ENCODE results near the gene SNAPC2. TPM values are rescaled to one million over a fixed set of nuclear protein-coding genes. Genes with fewer than 3 reads are reported as not detected.

Gene SNAPC2
- total and polyA plus RNA-seq, 2 of the 13 experiments (the other 11 are each of a cell fraction or from before 2014, with no cell fraction given) = 10.2 to 12.7 TPM

- TF ChIP-seq ZNF800 (CRISPR knock-in tag; IDR thresholded peaks at IDR 0.05) (no peak), MED8 (CRISPR knock-in tag; IDR thresholded peaks at IDR 0.05; ENCODE audit: insufficient replicate concordance) (no peak), AGO2 (optimal IDR thresholded peaks at IDR 0.05; ENCODE audit: low read depth, low read length) (peak; percentile 44), HIC2 (CRISPR knock-in tag; IDR thresholded peaks at IDR 0.05; ENCODE audit: low read depth) (no peak), PBX2 (CRISPR knock-in tag; IDR thresholded peaks at IDR 0.05) (no peak), ZBTB49 (CRISPR knock-in tag; IDR thresholded peaks at IDR 0.05; ENCODE audit: borderline replicate concordance) (no peak), DNMT3B (CRISPR knock-in tag; conservative IDR thresholded peaks at IDR 0.05) (no peak)
Measured at GRCh38 chr19:7894612-7895309, 25.4 kb upstream of the SNAPC2 start (continued).
